Measurements from ENCODE around the gene WDFY1.
A peak's percentile ranks its signal among the peaks of the same experiment; 100 is the strongest.

The WDFY1 gene

GRCh38 chr2:223930103-223930976, 14.8 kb downstream of the WDFY1 start:
- DNase-seq (ENCODE audit: low read depth), result peak; percentile 33

- DNase-seq (ENCODE audit: low read depth), result peak; percentile 56
Measured at GRCh38 chr2:223929571-223930102, 15.5 kb downstream of the WDFY1 start.

- DNase-seq (ENCODE audit: low read depth), result no peak
Measured at GRCh38 chr2:223928113-223929006, 16.8 kb downstream of the WDFY1 start.

GRCh38 chr2:223925106-223925505, 20.0 kb downstream of the WDFY1 start:
- peak; percentile 71 for DNase-seq (ENCODE audit: low read depth)

- DNase-seq (ENCODE audit: low read depth), result no peak
Measured at GRCh38 chr2:223923976-223924375, 21.2 kb downstream of the WDFY1 start.

GRCh38 chr2:223922308-223922707, 22.8 kb downstream of the WDFY1 start:
- no peak for DNase-seq (ENCODE audit: low read depth)

GRCh38 chr2:223921204-223921603, 23.9 kb downstream of the WDFY1 start:
- DNase-seq (ENCODE audit: low read depth), result no peak

- no peak for DNase-seq (ENCODE audit: low read depth)
Measured at GRCh38 chr2:223920109-223920508, 25.0 kb downstream of the WDFY1 start.

- DNase-seq (ENCODE audit: low read depth), result peak; percentile 47
Measured at GRCh38 chr2:223918671-223919134, 26.4 kb downstream of the WDFY1 start.

GRCh38 chr2:223916181-223916920, 28.8 kb downstream of the WDFY1 start:
- DNase-seq (ENCODE audit: low read depth), result peak; percentile 50

- no peak for DNase-seq (ENCODE audit: low read depth)
Measured at GRCh38 chr2:223915071-223915470, 30.1 kb downstream of the WDFY1 start.

- peak; percentile 50 for DNase-seq (ENCODE audit: low read depth)
Measured at GRCh38 chr2:223914324-223914723, 30.8 kb downstream of the WDFY1 start.

GRCh38 chr2:223909001-223909741, 36.0 kb downstream of the WDFY1 start:
- no peak for DNase-seq (ENCODE audit: low read depth)

- DNase-seq (ENCODE audit: low read depth), result no peak
Measured at GRCh38 chr2:223908304-223908998, 36.7 kb downstream of the WDFY1 start.

- DNase-seq (ENCODE audit: low read depth), result no peak
Measured at GRCh38 chr2:223905996-223906395, 39.1 kb downstream of the WDFY1 start.

- no peak for DNase-seq (ENCODE audit: low read depth)
Measured at GRCh38 chr2:223901854-223902253, 43.3 kb downstream of the WDFY1 start.

- DNase-seq (ENCODE audit: low read depth), result no peak
Measured at GRCh38 chr2:223901311-223901710, 43.8 kb downstream of the WDFY1 start.

- no peak for DNase-seq (ENCODE audit: low read depth)
Measured at GRCh38 chr2:223900531-223900930, 44.6 kb downstream of the WDFY1 start.

GRCh38 chr2:223900066-223900465, 45.1 kb downstream of the WDFY1 start:
- no peak for DNase-seq (ENCODE audit: low read depth)

- no peak for DNase-seq (ENCODE audit: low read depth)
Measured at GRCh38 chr2:223897669-223898330, 47.3 kb downstream of the WDFY1 start.

Measured in amniotic epithelial cell (primary cell).